ENCODE data around the gene USP2. TPM values are rescaled to one million over a fixed set of nuclear protein-coding genes. Genes with fewer than 3 reads are reported as not detected.

The USP2 gene
- total RNA-seq, 4 donors from 2014 or later = 4.6 to 10.0 (median 6.6) TPM

- H3K27ac ChIP-seq = peak overlapping the region in 3 of 4 donors; percentile 92 to 97 (median 96)
- no peaks in the 10 kb centered on the region for H3K36me3 ChIP-seq
- no peaks in the 10 kb centered on the region for H3K27me3 ChIP-seq
- no peak overlapping the region for H3K4me3 ChIP-seq
- peaks cover 1 to 95% (median 59%) of the 10 kb centered on the region in 3 donors for H3K4me1 ChIP-seq
- TF ChIP-seq POLR2AphosphoS5 (IDR thresholded peaks at IDR 0.05) = no peak
- 67 to 88% methylated on average over 2 to 3 of the region's 23 CpGs for WGBS, 2 donors (ENCODE audit: low coverage in 1 of 2)
- H3K9me3 ChIP-seq = no peaks in the 10 kb centered on the region
- ATAC-seq = no peak
Observed at GRCh38 chr11:119373059-119373920, 8.2 kb downstream of the USP2 start.

- Histone ChIP-seq H3K9me3 (no peaks in the 10 kb centered on the region), H3K4me1 (peaks cover 9 to 100% (median 67%) of the 10 kb centered on the region in 3 donors), H3K4me3 (no peak overlapping the region), H3K27me3 (no peaks in the 10 kb centered on the region), H3K36me3 (no peaks in the 10 kb centered on the region), H3K27ac (peak overlapping the region in 3 of 4 donors; percentile 76 to 97 (median 96))
- ATAC-seq = no peak
- WGBS, 2 donors (ENCODE audit: low coverage in 1 of 2) = 60 to 100% methylated on average over 1 of the region's 26 CpGs
- TF ChIP-seq POLR2A (IDR thresholded peaks at IDR 0.05) = no peak
- TF ChIP-seq, protein P1, sequence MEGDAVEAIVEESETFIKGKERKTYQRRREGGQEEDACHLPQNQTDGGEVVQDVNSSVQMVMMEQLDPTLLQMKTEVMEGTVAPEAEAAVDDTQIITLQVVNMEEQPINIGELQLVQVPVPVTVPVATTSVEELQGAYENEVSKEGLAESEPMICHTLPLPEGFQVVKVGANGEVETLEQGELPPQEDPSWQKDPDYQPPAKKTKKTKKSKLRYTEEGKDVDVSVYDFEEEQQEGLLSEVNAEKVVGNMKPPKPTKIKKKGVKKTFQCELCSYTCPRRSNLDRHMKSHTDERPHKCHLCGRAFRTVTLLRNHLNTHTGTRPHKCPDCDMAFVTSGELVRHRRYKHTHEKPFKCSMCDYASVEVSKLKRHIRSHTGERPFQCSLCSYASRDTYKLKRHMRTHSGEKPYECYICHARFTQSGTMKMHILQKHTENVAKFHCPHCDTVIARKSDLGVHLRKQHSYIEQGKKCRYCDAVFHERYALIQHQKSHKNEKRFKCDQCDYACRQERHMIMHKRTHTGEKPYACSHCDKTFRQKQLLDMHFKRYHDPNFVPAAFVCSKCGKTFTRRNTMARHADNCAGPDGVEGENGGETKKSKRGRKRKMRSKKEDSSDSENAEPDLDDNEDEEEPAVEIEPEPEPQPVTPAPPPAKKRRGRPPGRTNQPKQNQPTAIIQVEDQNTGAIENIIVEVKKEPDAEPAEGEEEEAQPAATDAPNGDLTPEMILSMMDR (IDR thresholded peaks at IDR 0.05) = no peak
- TF ChIP-seq EP300 (IDR thresholded peaks at IDR 0.05) = no peak
- TF ChIP-seq POLR2AphosphoS5 (IDR thresholded peaks at IDR 0.05) = no peak
Observed at GRCh38 chr11:119372260-119373058, 9.0 kb downstream of the USP2 start.

DNA sequence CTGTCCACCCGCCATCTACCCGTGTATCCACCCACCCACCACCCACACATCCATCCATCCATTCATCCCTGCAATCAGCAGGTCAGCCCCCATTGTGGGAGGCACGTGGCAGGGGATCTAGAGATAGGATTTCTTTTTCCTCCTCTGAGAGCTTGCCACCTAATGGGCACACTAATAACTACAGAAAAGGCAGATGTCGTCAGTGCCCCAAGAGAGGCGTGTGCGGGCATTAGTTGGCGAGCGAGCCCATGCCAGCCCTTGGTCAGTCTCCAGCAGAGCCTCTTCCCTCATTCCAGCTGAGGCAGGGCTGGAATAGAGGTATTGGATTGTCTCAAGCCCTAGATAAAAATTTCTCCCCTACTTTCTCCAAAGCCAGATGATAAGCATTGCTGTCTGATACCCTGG is 9.7 kb downstream of the USP2 start:
- Histone ChIP-seq H3K27me3 (no peaks in the 10 kb centered on the region), H3K9me3 (no peaks in the 10 kb centered on the region), H3K4me3 (no peak overlapping the region), H3K4me1 (peaks cover 12 to 100% (median 74%) of the 10 kb centered on the region in 3 donors), H3K27ac (peak overlapping the region in 3 of 4 donors; percentile 76 to 97 (median 96)), H3K36me3 (no peaks in the 10 kb centered on the region)
- WGBS, 2 donors (ENCODE audit: low coverage in 1 of 2) = 45 to 60% methylated on average over 5 to 6 of the region's 8 CpGs
- no peak for ATAC-seq
- TF ChIP-seq EP300 (IDR thresholded peaks at IDR 0.05) = no peak
- TF ChIP-seq POLR2AphosphoS5 (IDR thresholded peaks at IDR 0.05) = peak; percentile 57
- TF ChIP-seq POLR2A (IDR thresholded peaks at IDR 0.05) = no peak
- TF ChIP-seq, protein P1 (IDR thresholded peaks at IDR 0.05) = peak in 2 of 4 experiments; percentile 24 to 43

DNA sequence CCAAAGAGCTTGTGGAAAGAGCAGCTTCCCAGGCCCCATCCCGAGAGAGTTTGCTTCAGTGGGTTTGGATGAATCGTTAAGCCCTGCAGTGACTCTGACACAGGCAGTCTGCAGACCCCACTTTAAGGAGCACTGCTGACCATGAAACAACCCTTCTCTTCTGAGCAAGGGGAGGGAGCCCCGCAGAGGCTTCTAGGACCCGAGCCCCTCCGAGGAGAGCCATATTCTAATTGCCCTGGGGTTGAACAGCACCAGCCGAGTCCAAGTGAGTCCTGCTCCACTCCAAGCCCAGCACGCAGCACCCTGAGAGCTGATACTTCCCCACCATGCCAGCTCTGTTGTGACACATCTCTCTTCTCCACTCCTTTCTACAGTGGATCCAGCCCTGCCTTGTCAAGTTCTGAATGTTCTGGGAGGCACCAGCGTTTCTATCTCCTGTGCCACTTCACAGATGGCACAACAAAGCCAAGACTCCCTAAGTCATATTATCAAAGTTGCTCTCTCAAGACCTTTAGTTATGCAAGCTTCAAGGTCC is 10.4 kb downstream of the USP2 start:
- ATAC-seq = no peak
- Histone ChIP-seq H3K4me1 (peaks cover 12 to 100% (median 72%) of the 10 kb centered on the region in 3 donors), H3K9me3 (no peaks in the 10 kb centered on the region), H3K27me3 (no peaks in the 10 kb centered on the region), H3K4me3 (no peak overlapping the region), H3K27ac (peak overlapping the region; percentile 2 to 97 (median 86)), H3K36me3 (no peaks in the 10 kb centered on the region)
- 83 to 84% methylated on average over 1 to 4 of the region's 8 CpGs for WGBS, 2 donors (ENCODE audit: low coverage in 1 of 2)
- TF ChIP-seq POLR2AphosphoS5 (IDR thresholded peaks at IDR 0.05) (no peak), EP300 (IDR thresholded peaks at IDR 0.05) (no peak), POLR2A (IDR thresholded peaks at IDR 0.05) (no peak)
- TF ChIP-seq, protein P1 (IDR thresholded peaks at IDR 0.05) = no peak

DNA sequence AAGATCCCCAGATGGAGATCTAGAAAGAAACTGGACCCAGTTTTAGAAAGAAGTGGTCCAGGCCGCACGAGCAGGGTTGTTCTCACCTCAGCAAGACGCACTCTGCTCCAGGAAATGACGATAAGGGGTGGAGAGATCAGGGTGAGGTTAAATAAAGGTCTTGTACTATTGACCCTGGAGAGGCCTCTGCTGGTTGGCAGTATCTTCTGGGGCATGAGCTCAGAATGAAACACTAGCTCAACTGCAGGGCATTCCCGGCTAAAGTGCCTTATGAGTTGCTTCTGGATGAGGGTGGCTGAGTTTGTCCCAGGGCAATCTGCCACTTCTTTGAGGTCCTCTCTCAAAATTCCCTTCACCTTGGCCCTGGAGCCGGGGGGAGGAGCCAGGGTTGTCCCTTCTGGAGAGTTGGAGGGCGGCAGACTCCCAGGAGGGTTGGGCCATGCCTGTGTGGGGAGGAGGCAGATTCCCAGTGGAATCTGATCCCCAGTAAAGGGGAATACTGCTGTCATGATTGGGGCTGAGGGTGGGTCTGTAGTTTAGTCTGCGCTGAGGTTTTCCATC is 10.9 kb downstream of the USP2 start:
- no peak overlapping the region for H3K4me3 ChIP-seq
- no peaks in the 10 kb centered on the region for H3K36me3 ChIP-seq
- H3K27me3 ChIP-seq = no peaks in the 10 kb centered on the region
- H3K9me3 ChIP-seq = no peaks in the 10 kb centered on the region
- peaks cover 12 to 100% (median 69%) of the 10 kb centered on the region in 3 donors for H3K4me1 ChIP-seq
- WGBS, 2 donors (ENCODE audit: low coverage in 1 of 2) = 52% methylated on average over 5 of the region's 8 CpGs
- TF ChIP-seq, protein P1 (IDR thresholded peaks at IDR 0.05) = no peak
- TF ChIP-seq EP300 (IDR thresholded peaks at IDR 0.05) = no peak
- no peak for TF ChIP-seq POLR2AphosphoS5 (IDR thresholded peaks at IDR 0.05)
- TF ChIP-seq POLR2A (IDR thresholded peaks at IDR 0.05) = no peak
- ATAC-seq = no peak
- H3K27ac ChIP-seq = peak overlapping the region; percentile 7 to 97 (median 86)
